DOHH2 (cell line): Measurements from ENCODE around the gene CTTN.

Source experiments
- H3F3A ChIP-seq: fragments of 200-600 bp; sonication (generic), shearing (Covaris generic); 2 replicates; pipeline ENCODE4 v1.6.0; 2016; ENCODE audit warnings: antibody characterized with exemption, mild to moderate bottlenecking; ENCODE audit not compliant: control insufficient read depth, insufficient read depth
- H3K27ac ChIP-seq: fragments of 200-600 bp; sonication (generic); 2 replicates; pipeline ENCODE4 v1.5.1; 2014; ENCODE audit warnings: low read depth, mild to moderate bottlenecking, low read length, moderate library complexity
- H3K27me3 ChIP-seq: fragments of 200-600 bp; sonication (generic); 2 replicates; pipeline ENCODE4 v1.6.1; 2014; ENCODE audit warnings: mild to moderate bottlenecking, low read length, mixed read lengths; ENCODE audit not compliant: control insufficient read depth
- H3K36me3 ChIP-seq: fragments of 200-600 bp; sonication (generic); 2 replicates; pipeline ENCODE4 v1.6.1; 2014; ENCODE audit warnings: mild to moderate bottlenecking, low read length, moderate library complexity, mixed read lengths; ENCODE audit not compliant: control insufficient read depth
- H3K4me1 ChIP-seq: fragments of 200-600 bp; sonication (generic); 2 replicates; pipeline ENCODE4 v1.6.1; 2014; ENCODE audit warnings: mild to moderate bottlenecking, low read length, mixed read lengths; ENCODE audit not compliant: control insufficient read depth
- H3K4me2 ChIP-seq: fragments of 200-600 bp; sonication (generic); 2 replicates; pipeline ENCODE4 v1.6.0; 2014; ENCODE audit warnings: mild to moderate bottlenecking, low read length, moderate library complexity
- H3K4me3 ChIP-seq: fragments of 200-600 bp; sonication (generic); 2 replicates; pipeline ENCODE4 v1.5.1; 2014; ENCODE audit warnings: mild to moderate bottlenecking, low read length, mixed read lengths
- H3K79me2 ChIP-seq: fragments of 200-600 bp; sonication (generic); 2 replicates; pipeline ENCODE4 v1.6.1; 2014; ENCODE audit warnings: mild to moderate bottlenecking, low read length, mixed read lengths; ENCODE audit not compliant: control insufficient read depth
- H3K9me2 ChIP-seq: fragments of 200-600 bp; sonication (generic); replicated peaks from 2 replicates; pipeline ENCODE4 v1.6.1; 2014; ENCODE audit warnings: mild to moderate bottlenecking, low read length, mixed read lengths; ENCODE audit not compliant: control insufficient read depth
- H3K9me3 ChIP-seq: fragments of 200-600 bp; sonication (generic); 2 replicates; pipeline ENCODE4 v1.6.1; 2014; ENCODE audit warnings: antibody characterized with exemption, low read length, mixed read lengths; ENCODE audit not compliant: control insufficient read depth, insufficient read depth
- H4K20me1 ChIP-seq: fragments of 200-600 bp; sonication (generic); 2 replicates; pipeline ENCODE4 v1.6.0; 2014; ENCODE audit warnings: low read depth, mild to moderate bottlenecking, antibody characterized with exemption, low read length, moderate library complexity; ENCODE audit not compliant: control insufficient read depth, insufficient read depth
- CTCF ChIP-seq: fragments of 200-600 bp; sonication (generic); IDR thresholded peaks from one replicate; pipeline ENCODE4 v1.5.1; 2014; ENCODE audit warnings: antibody characterized with exemption, mild to moderate bottlenecking, low read depth, low read length; ENCODE audit not compliant: poor library complexity, severe bottlenecking
- EZH2phosphoT487 ChIP-seq: fragments of 200-600 bp; sonication (generic); IDR thresholded peaks from 2 replicates; pipeline ENCODE4 v1.6.1; 2017; ENCODE audit warnings: borderline replicate concordance, mild to moderate bottlenecking, antibody characterized with exemption, low read length, moderate library complexity, mixed read lengths

Gene CTTN

DNA sequence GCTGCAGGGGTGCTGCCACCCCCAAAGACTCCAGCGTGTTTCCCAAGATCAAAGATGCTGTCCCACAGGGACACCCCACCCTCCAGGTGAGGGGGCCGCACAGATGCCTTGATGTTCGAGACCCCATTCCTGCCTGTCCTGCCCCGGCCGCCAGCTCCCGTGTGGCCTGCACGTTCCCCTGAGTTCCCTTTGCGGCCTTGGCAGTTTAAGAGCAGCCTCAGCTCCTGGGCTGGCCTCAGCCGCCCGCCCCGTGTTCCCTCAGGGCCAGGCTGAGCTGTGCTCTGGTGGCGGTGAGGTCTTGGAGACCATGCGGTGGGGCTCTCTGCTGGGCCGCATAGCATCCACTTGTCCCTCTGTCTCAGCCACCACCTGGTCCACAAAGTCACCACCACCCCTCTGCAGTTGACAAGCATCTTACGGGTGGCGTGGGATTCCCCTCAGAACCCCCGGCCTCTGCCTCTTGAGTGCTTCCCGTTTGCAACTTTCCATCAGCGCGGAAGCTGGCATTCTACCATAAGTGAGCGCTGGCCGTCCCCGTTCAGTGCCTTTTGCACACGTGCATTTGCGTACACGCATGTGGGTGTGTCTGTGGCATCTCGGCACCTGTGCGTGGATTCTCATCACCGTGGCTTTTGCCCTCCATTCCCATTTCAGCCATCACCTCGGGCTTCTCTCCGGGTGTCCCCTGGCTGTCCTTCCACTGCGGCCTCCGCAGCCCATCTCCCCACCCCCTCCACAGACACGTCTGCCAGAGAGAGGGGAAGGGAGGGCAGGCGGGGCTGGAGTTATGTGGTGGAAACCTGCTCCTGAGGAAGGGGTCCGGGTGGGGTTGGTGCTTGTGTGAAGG, 35.9 kb downstream of the CTTN start:
- Histone ChIP-seq H3K79me2 (no peaks in the 10 kb centered on the region), H3K27me3 (peaks cover 23% of the 10 kb centered on the region), H3K27ac (no peak overlapping the region), H3K36me3 (no peaks in the 10 kb centered on the region), H3K4me1 (peaks cover 31% of the 10 kb centered on the region), H3K4me2 (no peak overlapping the region), H4K20me1 (no peaks in the 10 kb centered on the region), H3K9me2 (no peaks in the 10 kb centered on the region), H3K4me3 (no peak overlapping the region), H3F3A (no peaks in the 10 kb centered on the region), H3K9me3 (no peaks in the 10 kb centered on the region)
- TF ChIP-seq CTCF: no peak
- TF ChIP-seq EZH2phosphoT487: no peak

- Histone ChIP-seq H3K4me3 (no peak overlapping the region), H3K4me2 (no peak overlapping the region)
These were observed 36.5 kb downstream of the CTTN start for GRCh38 chr11:70434813-70435278.

GRCh38 chr11:70435361-70435760, 37.0 kb downstream of the CTTN start:
- Histone ChIP-seq H3F3A (no peaks in the 10 kb centered on the region), H3K27ac (no peak overlapping the region), H3K9me2 (no peaks in the 10 kb centered on the region), H3K79me2 (no peaks in the 10 kb centered on the region), H3K27me3 (peaks cover 25% of the 10 kb centered on the region), H3K9me3 (no peaks in the 10 kb centered on the region), H3K4me1 (peaks cover 38% of the 10 kb centered on the region), H3K4me2 (no peak overlapping the region), H3K4me3 (no peak overlapping the region), H3K36me3 (no peaks in the 10 kb centered on the region), H4K20me1 (no peaks in the 10 kb centered on the region)
- TF ChIP-seq CTCF (no peak), EZH2phosphoT487 (no peak)

More at GRCh38 chr11:70434813-70435278, 36.5 kb downstream of the CTTN start:
- TF ChIP-seq CTCF (no peak), EZH2phosphoT487 (no peak)
- no peaks in the 10 kb centered on the region for H3K9me3 ChIP-seq
- no peaks in the 10 kb centered on the region for H3K79me2 ChIP-seq
- H3K27me3 ChIP-seq: peaks cover 23% of the 10 kb centered on the region
- no peaks in the 10 kb centered on the region for H3F3A ChIP-seq
- no peaks in the 10 kb centered on the region for H3K36me3 ChIP-seq
- H3K4me1 ChIP-seq: peaks cover 36% of the 10 kb centered on the region
- no peaks in the 10 kb centered on the region for H4K20me1 ChIP-seq
- no peak overlapping the region for H3K27ac ChIP-seq
- H3K9me2 ChIP-seq: no peaks in the 10 kb centered on the region
